ENCODE measurements around the gene TECTA.
"Not testable (repeated sequence)": the region's sequence is repeated elsewhere in the genome, so short reads cannot be mapped to it uniquely, and the experiment has no call there.

Gene TECTA

GRCh38 chr11:121131656-121132055, 30.6 kb downstream of the TECTA start:
- no peak for DNase-seq (ENCODE audit: low read depth)

GRCh38 chr11:121132211-121132976, 31.4 kb downstream of the TECTA start:
- DNase-seq (ENCODE audit: low read depth), result no peak

GRCh38 chr11:121134741-121135312, 33.8 kb downstream of the TECTA start:
- no peak for DNase-seq (ENCODE audit: low read depth)

- DNase-seq (ENCODE audit: low read depth), result no peak
Measured at GRCh38 chr11:121137005-121137404, 36.0 kb downstream of the TECTA start.

- no peak for DNase-seq (ENCODE audit: low read depth)
Measured at GRCh38 chr11:121138259-121138658, 37.2 kb downstream of the TECTA start.

- DNase-seq (ENCODE audit: low read depth), result no peak
Measured at GRCh38 chr11:121140369-121140768, 39.3 kb downstream of the TECTA start.

GRCh38 chr11:121141066-121141465, 40.0 kb downstream of the TECTA start:
- no peak for DNase-seq (ENCODE audit: low read depth)

GRCh38 chr11:121143921-121144320, 42.9 kb downstream of the TECTA start:
- no peak for DNase-seq (ENCODE audit: low read depth)

GRCh38 chr11:121144723-121145122, 43.7 kb downstream of the TECTA start:
- DNase-seq (ENCODE audit: low read depth), result no peak

- no peak for DNase-seq (ENCODE audit: low read depth)
Measured at GRCh38 chr11:121145826-121146225, 44.8 kb downstream of the TECTA start.

- no peak for DNase-seq (ENCODE audit: low read depth)
Measured at GRCh38 chr11:121149116-121149515, 48.1 kb downstream of the TECTA start.

- DNase-seq (ENCODE audit: low read depth), result no peak
Measured at GRCh38 chr11:121151207-121151688, 50.2 kb downstream of the TECTA start.

GRCh38 chr11:121152764-121153163, 51.7 kb downstream of the TECTA start:
- DNase-seq (ENCODE audit: low read depth), result no peak

GRCh38 chr11:121153472-121153871, 52.4 kb downstream of the TECTA start:
- DNase-seq (ENCODE audit: low read depth), result no peak

- DNase-seq (ENCODE audit: low read depth), result no peak
Measured at GRCh38 chr11:121154486-121155314, 53.7 kb downstream of the TECTA start.

GRCh38 chr11:121157756-121158155, 56.7 kb downstream of the TECTA start:
- no peak for DNase-seq (ENCODE audit: low read depth)

GRCh38 chr11:121159741-121160140, 58.7 kb downstream of the TECTA start:
- DNase-seq (ENCODE audit: low read depth), result no peak

GRCh38 chr11:121161349-121161917, 60.4 kb downstream of the TECTA start:
- no peak for DNase-seq (ENCODE audit: low read depth)

GRCh38 chr11:121163658-121164308, 62.7 kb downstream of the TECTA start:
- no peak for DNase-seq (ENCODE audit: low read depth)

- not testable (repeated sequence) for DNase-seq (ENCODE audit: low read depth)
Measured at GRCh38 chr11:121177629-121178028, 76.6 kb downstream of the TECTA start.

- no peak for DNase-seq (ENCODE audit: low read depth)
Measured at GRCh38 chr11:121179306-121179705, 78.3 kb downstream of the TECTA start.

- no peak for DNase-seq (ENCODE audit: low read depth)
Measured at GRCh38 chr11:121180183-121180582, 79.1 kb downstream of the TECTA start.

Data from stimulated activated CD8-positive, alpha-beta memory T cell treated with anti-CD3 and anti-CD28 coated beads, Interleukin-7, amount 100 ng/mL, for 24 hours (primary cell).